ENCODE results near the gene GAK.

The GAK gene

DNA sequence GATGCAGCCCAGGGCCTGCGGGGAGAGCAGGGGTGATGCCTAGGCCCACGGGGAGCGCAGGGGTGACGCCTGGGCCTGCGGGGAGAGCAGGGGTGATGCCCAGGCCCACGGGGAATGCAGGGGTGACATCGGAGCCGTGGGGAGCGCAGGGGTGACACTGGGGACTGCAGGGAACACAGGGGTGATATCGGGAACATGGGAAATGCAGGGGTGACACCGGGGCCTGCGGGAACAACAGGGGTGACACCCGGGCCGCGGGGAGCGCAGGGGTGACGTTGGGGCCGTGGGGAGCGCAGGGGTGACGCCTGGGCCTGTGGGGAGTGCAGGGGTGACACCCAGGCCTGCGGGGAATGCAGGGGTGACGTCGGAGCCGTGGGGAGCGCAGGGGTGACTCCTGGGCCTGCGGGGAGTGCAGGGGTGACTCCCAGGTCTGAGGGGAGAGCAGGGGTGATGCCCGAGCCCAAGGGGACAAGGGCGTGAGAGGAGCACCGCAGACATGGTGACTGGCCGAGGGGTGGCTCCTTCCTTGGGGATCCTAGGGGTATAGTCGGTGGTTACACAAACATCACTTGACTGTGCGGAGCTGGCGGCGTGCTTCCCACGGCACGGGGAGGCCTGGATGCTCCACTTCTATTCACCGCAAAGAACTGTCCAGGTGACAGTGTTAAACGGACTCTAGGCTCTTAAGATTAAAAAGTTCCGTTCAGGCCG lies 38.0 kb downstream of the GAK start:
- Histone ChIP-seq H3K36me3 (replicated peaks) (peaks cover 26% of the 10 kb centered on the region), H3K27ac (no peak overlapping the region), H3K27me3 (replicated peaks) (no peaks in the 10 kb centered on the region), H3K4me3 (ENCODE audit: low read depth, low read length) (no peak overlapping the region)
- in situ Hi-C loops (cut with HindIII; ENCODE audit: low pct_ligation_motif_present, low sequenced_read_pairs): no loop called here
- TF ChIP-seq, protein P1, sequence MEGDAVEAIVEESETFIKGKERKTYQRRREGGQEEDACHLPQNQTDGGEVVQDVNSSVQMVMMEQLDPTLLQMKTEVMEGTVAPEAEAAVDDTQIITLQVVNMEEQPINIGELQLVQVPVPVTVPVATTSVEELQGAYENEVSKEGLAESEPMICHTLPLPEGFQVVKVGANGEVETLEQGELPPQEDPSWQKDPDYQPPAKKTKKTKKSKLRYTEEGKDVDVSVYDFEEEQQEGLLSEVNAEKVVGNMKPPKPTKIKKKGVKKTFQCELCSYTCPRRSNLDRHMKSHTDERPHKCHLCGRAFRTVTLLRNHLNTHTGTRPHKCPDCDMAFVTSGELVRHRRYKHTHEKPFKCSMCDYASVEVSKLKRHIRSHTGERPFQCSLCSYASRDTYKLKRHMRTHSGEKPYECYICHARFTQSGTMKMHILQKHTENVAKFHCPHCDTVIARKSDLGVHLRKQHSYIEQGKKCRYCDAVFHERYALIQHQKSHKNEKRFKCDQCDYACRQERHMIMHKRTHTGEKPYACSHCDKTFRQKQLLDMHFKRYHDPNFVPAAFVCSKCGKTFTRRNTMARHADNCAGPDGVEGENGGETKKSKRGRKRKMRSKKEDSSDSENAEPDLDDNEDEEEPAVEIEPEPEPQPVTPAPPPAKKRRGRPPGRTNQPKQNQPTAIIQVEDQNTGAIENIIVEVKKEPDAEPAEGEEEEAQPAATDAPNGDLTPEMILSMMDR (IDR thresholded peaks at IDR 0.05; ENCODE audit: low read depth, low read length, missing control alignments): no peak
- DNase-seq: no peak

DNA sequence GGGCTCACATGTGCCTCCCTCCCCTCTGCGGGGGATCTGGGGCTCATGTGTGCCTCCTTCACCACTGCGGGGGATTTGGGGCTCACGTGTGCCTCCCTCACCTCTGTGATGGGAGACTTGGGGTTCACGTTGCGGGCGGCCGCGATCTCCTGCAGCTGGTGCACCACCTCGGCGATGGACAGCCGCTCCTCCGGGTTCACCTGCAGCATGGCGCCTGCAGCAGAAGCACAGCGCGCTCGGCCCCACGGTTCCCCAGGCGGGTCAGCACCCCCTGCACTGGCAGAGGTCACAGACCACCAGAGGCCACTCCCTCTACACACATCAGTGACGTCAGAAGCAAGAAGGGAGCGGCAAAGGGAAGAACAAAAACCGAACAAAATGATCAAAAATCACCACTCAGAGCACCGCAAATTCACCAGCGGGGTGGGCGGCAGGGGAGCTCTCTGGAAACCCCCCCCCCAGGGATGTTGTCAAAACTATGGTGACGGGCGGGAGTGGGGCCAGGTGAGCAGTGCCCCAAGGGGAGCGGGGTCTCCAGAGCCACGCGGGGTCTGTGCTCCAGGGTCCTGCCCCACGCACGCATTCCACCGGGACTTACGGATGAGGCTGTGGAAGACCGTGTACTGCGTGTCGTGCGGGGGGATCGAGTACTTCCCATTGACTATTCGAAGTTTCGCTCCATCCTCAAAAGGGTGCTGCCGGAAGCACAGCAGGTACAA lies 38.7 kb downstream of the GAK start:
- DNase-seq: no peak
- TF ChIP-seq, protein P1 (IDR thresholded peaks at IDR 0.05; ENCODE audit: low read depth, low read length, missing control alignments): no peak
- H3K36me3 ChIP-seq (replicated peaks): peaks cover 33% of the 10 kb centered on the region
- H3K27ac ChIP-seq: no peak overlapping the region
- no peak overlapping the region for H3K4me3 ChIP-seq (ENCODE audit: low read depth, low read length)
- in situ Hi-C loops (cut with HindIII; ENCODE audit: low pct_ligation_motif_present, low sequenced_read_pairs): no loop called here
- H3K27me3 ChIP-seq (replicated peaks): no peaks in the 10 kb centered on the region

DNA sequence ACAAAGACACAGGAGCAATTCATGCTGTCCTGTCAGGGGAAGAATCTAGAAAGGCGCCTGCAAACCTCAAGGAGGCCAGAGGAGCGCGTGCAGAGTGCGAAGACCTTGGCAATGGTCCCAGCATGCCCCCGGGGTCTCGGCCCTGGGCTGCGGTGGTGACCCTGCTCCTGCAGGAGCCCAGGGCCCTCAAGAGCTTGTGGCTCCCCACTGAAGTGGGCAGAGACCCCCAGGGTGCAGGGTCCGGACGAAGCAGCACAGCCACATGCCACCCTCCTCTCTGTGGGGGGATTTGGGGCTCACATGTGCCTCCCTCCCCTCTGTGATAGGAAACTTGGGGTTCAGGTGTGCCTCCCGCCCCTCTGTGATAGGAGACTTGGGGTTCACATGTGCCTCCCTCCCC lies 39.3 kb downstream of the GAK start:
- no peak for DNase-seq
- TF ChIP-seq, protein P1 (IDR thresholded peaks at IDR 0.05; ENCODE audit: low read depth, low read length, missing control alignments): no peak
- Histone ChIP-seq H3K27me3 (replicated peaks) (no peaks in the 10 kb centered on the region), H3K36me3 (replicated peaks) (peaks cover 36% of the 10 kb centered on the region), H3K4me3 (ENCODE audit: low read depth, low read length) (no peak overlapping the region), H3K27ac (no peak overlapping the region)
- in situ Hi-C loops (cut with HindIII; ENCODE audit: low pct_ligation_motif_present, low sequenced_read_pairs): no loop called here

DNA sequence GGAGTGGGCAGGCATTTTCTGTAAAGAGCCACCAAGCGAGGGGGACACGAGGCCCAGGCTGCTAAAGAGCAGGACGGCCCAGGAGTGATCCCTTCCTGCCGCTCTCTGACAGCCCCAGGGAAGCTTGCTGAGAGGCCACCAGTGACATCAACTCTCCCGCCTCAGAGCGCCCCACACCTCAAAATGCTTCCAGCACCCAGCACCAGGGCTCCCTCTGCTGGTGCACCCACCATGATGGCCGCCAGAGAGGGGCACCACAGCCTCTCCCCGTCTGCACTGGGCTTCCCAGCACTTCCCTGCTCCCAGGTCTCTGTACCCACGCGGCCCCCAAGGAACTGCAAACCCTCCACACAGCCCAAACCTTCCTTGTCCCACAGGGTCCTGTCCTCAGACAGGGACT lies 40.4 kb downstream of the GAK start:
- Histone ChIP-seq H3K36me3 (replicated peaks) (peaks cover 34% of the 10 kb centered on the region), H3K27me3 (replicated peaks) (no peaks in the 10 kb centered on the region), H3K27ac (no peak overlapping the region), H3K4me3 (ENCODE audit: low read depth, low read length) (no peak overlapping the region)
- in situ Hi-C loops (cut with HindIII; ENCODE audit: low pct_ligation_motif_present, low sequenced_read_pairs): no loop called here
- DNase-seq: no peak
- TF ChIP-seq, protein P1 (IDR thresholded peaks at IDR 0.05; ENCODE audit: low read depth, low read length, missing control alignments): peak; percentile 53

DNA sequence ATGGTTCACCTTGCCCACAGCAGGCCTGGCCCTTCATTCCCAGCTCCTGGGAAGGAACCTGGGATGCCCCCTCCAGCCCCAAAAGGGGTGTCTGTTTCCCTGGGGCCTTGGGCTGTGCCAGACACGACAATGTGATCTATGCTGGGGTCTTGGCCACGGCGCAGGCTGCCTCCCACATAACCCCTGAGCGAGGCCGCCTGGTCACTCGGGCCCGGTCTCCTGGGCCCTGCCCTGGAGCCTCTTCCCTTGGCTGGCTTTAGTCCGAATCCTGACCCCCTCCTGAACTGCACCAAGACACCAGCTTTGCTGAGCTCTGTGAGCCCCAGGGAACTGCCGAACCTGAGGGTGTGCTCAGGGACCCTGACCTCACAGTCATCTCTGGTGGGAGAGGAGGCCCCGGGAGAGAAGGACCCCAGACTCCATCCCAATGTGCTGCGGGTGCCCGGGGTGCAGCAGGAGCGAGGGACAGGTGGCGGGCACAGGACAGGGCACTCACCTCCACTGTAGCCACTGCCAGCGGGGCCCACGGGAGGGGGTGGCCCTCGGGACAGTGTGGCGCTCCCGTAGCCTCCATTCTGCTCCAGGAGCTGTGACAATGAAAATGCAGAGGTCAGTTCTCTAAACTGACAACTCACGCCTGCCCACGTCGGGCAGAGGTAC lies 42.0 kb downstream of the GAK start:
- H3K27ac ChIP-seq: no peak overlapping the region
- peaks cover 29% of the 10 kb centered on the region for H3K36me3 ChIP-seq (replicated peaks)
- H3K27me3 ChIP-seq (replicated peaks): no peaks in the 10 kb centered on the region
- DNase-seq: no peak
- in situ Hi-C loops (cut with HindIII; ENCODE audit: low pct_ligation_motif_present, low sequenced_read_pairs): no loop called here
- H3K4me3 ChIP-seq (ENCODE audit: low read depth, low read length): no peak overlapping the region
- TF ChIP-seq, protein P1 (IDR thresholded peaks at IDR 0.05; ENCODE audit: low read depth, low read length, missing control alignments): no peak

All from brain microvascular endothelial cell (primary cell).